ENCODE measurements around the gene PARN. TPM values are rescaled to one million over a fixed set of nuclear protein-coding genes. Genes with fewer than 3 reads are reported as not detected.
A peak's percentile ranks its signal among the peaks of the same experiment; 100 is the strongest.

Gene PARN
- total and polyA plus RNA-seq, 2 of the 8 experiments (the other 6 are each of a cell fraction or from before 2014, with no cell fraction given), result 24.5 to 44.6 TPM

GRCh38 chr16:14640538-14640937 lies 10.5 kb upstream of the PARN start:
- no peak overlapping the region for H3K4ac ChIP-seq (replicated peaks; ENCODE audit: insufficient read length, low read depth, low read length)
- no peak overlapping the region for H3K23ac ChIP-seq (ENCODE audit: insufficient read length)
- no peak overlapping the region for H3K56ac ChIP-seq (replicated peaks; ENCODE audit: insufficient read length, low read depth, low read length)
- no peak overlapping the region for H3K4me2 ChIP-seq (ENCODE audit: insufficient read depth in 1 of 2, low read depth in 2 of 2, low read length in 2 of 2)
- ChIA-PET POLR2A (ENCODE audit: partially characterized antibody) (interaction anchor here (0.6 to 4.8 kb wide), 13 partner anchors 8 to 837 kb away, joined by 3 to 18 read pairs (median 3); partner anchors contain the start of genes BFAR and PARN), CTCF (ENCODE audit: partially characterized antibody) (no interaction called here)
- H4K8ac ChIP-seq (ENCODE audit: extremely low read depth, insufficient read depth, low read length), result no peak overlapping the region
- H2BK120ac ChIP-seq (replicated peaks; ENCODE audit: low read depth, low read length), result no peak overlapping the region
- WGBS, 2 experiments (ENCODE audit: extremely low coverage in 1 of 2, insufficient coverage in 1 of 2, insufficient read length in 1 of 2, insufficient replicate concordance in 2 of 2, low coverage in 1 of 2, low lambda C conversion rate in 2 of 2, missing lambda C conversion rate in 1 of 2), result 96% methylated on average over 10 of the region's 10 CpGs; no CpG with 5 or more reads in 1 of the 2 experiments
- peaks cover 10 to 40% (median 21%) of the 10 kb centered on the region in 4 experiments for H3K36me3 ChIP-seq (ENCODE audit: control insufficient read depth in 2 of 4, insufficient read depth in 4 of 4, low read length in 3 of 4)
- H4K91ac ChIP-seq (replicated peaks; ENCODE audit: insufficient read length, low read length), result no peak overlapping the region
- H3K4me1 ChIP-seq (replicated peaks in 1 of 4; ENCODE audit: control insufficient read depth in 3 of 4, insufficient read depth in 4 of 4, low read length in 3 of 4), result peaks cover 4 to 24% (median 8%) of the 10 kb centered on the region in 4 experiments
- no peak for FAIRE-seq
- DNase-seq (ENCODE audit: low read depth in 1 of 2, low spot score in 2 of 2), result no peak
- no peak overlapping the region for H4K5ac ChIP-seq (ENCODE audit: insufficient read length, low read depth, low read length)
- peaks cover 1 to 7% of the 10 kb centered on the region in 2 experiments for H4K20me1 ChIP-seq (replicated peaks in 1 of 2; ENCODE audit: control insufficient read depth in 1 of 2, insufficient read depth in 2 of 2, low read length in 2 of 2)
- H3K79me1 ChIP-seq (ENCODE audit: low read depth, low read length), result peaks cover 3% of the 10 kb centered on the region
- H2BK12ac ChIP-seq (ENCODE audit: low read depth, low read length), result no peak overlapping the region
- no peak overlapping the region for H2AFZ ChIP-seq (ENCODE audit: low read length)
- no peaks in the 10 kb centered on the region for H3K27me3 ChIP-seq (replicated peaks in 1 of 4; ENCODE audit: control insufficient read depth in 3 of 4, extremely low read depth in 1 of 4, insufficient read depth in 3 of 4, low read length in 3 of 4)
- H3K14ac ChIP-seq (ENCODE audit: insufficient read length), result no peak overlapping the region
- H2BK15ac ChIP-seq (ENCODE audit: low read length), result no peak overlapping the region
- no peak overlapping the region for H3K9ac ChIP-seq (replicated peaks in 1 of 4; ENCODE audit: extremely low read depth in 1 of 4, low read depth in 3 of 4, low read length in 3 of 4)
- no peak overlapping the region for H3K4me3 ChIP-seq (ENCODE audit: extremely low read depth in 1 of 4, insufficient read depth in 2 of 4, low read depth in 3 of 4, low read length in 4 of 4)
- no peaks in the 10 kb centered on the region for H3K23me2 ChIP-seq (ENCODE audit: low read depth, low read length)
- H2BK5ac ChIP-seq (ENCODE audit: low read depth, low read length), result no peak overlapping the region
- H3K9me3 ChIP-seq (ENCODE audit: insufficient read depth in 2 of 2, low read depth in 1 of 2, low read length in 1 of 2), result no peaks in the 10 kb centered on the region
- no peak overlapping the region for H3K18ac ChIP-seq (ENCODE audit: extremely low read depth, low read length)
- H2AK5ac ChIP-seq (ENCODE audit: low read depth, low read length), result no peak overlapping the region; the same call in 1 of the 2 replicates
- peaks cover 13 to 77% of the 10 kb centered on the region in 2 experiments; a peak in 3 of 4 replicates for H3K79me2 ChIP-seq (ENCODE audit: control insufficient read depth in 1 of 2, insufficient read depth in 2 of 2, low read length in 2 of 2)
- TF ChIP-seq POLR2AphosphoS5 (IDR thresholded peaks at IDR 0.05; ENCODE audit: low read depth, low read length) (0 out of 2 replicates have a peak, but pooled peaks have one; percentile 42), TBP (IDR thresholded peaks at IDR 0.05; ENCODE audit: low read depth, low read length) (no peak)
- no peak overlapping the region for H3K27ac ChIP-seq (ENCODE audit: low read depth, low read length)
- H2BK20ac ChIP-seq (ENCODE audit: low read length), result no peak overlapping the region
